PC-9 (cell line): ENCODE data around the gene RNF31.

Experiments
- CTCF ChIP-seq: fragments of 200-600 bp; sonication (generic); conservative IDR thresholded peaks from 2 replicates; pipeline ENCODE4 v1.6.1; 2017; ENCODE audit warnings: mixed run types, antibody characterized with exemption, mild to moderate bottlenecking, moderate library complexity
- EZH2 ChIP-seq: fragments of 200-600 bp; sonication (generic); IDR thresholded peaks from 2 replicates; pipeline ENCODE4 v1.8.0; 2017; ENCODE audit warnings: antibody characterized with exemption, low read depth

GRCh38 chr14:24179961-24180796, 32.9 kb downstream of the RNF31 start:
- no peak for TF ChIP-seq EZH2
- no peak for TF ChIP-seq CTCF
